LNCAP (cell line): ENCODE data around the gene FBXO21.

Experiments
- TF ChIP-seq, protein P1 (sequence below): fragments of 450-650 bp; IDR thresholded peaks from 2 replicates; pipeline ENCODE4 v1.5.1; 2017; ENCODE audit warnings: mild to moderate bottlenecking

The FBXO21 gene

GRCh38 chr12:117101953-117102799 lies 88.1 kb downstream of the FBXO21 start:
- TF ChIP-seq, protein P1, sequence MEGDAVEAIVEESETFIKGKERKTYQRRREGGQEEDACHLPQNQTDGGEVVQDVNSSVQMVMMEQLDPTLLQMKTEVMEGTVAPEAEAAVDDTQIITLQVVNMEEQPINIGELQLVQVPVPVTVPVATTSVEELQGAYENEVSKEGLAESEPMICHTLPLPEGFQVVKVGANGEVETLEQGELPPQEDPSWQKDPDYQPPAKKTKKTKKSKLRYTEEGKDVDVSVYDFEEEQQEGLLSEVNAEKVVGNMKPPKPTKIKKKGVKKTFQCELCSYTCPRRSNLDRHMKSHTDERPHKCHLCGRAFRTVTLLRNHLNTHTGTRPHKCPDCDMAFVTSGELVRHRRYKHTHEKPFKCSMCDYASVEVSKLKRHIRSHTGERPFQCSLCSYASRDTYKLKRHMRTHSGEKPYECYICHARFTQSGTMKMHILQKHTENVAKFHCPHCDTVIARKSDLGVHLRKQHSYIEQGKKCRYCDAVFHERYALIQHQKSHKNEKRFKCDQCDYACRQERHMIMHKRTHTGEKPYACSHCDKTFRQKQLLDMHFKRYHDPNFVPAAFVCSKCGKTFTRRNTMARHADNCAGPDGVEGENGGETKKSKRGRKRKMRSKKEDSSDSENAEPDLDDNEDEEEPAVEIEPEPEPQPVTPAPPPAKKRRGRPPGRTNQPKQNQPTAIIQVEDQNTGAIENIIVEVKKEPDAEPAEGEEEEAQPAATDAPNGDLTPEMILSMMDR = no peak

DNA sequence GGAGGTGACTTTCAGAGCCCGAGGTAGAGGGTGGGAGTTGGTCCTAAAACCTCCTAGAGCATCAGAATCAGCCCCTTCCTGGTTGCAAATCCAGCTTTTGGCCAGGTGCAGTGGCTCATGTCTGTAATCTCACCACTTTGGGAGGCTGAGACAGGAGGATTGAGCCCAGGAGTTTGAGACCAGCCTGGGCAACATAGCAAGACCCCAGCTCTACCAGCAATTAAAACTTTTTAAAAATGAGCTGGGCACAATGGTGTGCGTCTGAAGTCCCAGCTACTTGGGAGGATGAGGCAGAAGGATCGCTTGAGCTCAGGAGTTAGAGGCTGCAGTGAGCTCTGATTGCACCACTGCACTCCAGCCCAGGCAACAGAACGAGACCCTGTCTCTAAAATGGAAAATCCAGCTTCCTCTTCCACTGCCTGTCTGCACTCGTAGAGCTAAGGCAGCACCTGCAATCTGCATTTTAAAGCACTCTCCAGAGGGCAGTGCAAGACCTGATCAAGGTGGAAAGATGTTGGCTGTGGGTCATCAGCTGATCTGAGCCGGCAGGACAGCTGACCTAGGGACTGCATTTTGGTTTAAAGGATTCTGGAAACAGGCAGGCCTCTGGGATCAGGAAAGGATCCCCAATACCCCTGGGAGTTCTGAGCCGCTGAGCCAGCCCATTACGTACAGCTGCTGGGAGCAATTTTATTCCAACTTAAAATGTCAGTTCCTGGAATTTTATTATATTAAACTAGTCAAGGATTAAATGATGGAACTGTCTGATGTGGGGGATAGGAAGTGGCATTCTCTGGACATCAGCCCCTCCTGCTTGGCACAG lies 89.2 kb downstream of the FBXO21 start:
- TF ChIP-seq, protein P1 = no peak

- TF ChIP-seq, protein P1 = peak; percentile 32
These were observed 90.0 kb downstream of the FBXO21 start for GRCh38 chr12:117100251-117100650.

- TF ChIP-seq, protein P1 = no peak
These were observed 91.7 kb downstream of the FBXO21 start for GRCh38 chr12:117098361-117099217.

GRCh38 chr12:117098024-117098360 lies 92.3 kb downstream of the FBXO21 start:
- TF ChIP-seq, protein P1 = no peak

DNA sequence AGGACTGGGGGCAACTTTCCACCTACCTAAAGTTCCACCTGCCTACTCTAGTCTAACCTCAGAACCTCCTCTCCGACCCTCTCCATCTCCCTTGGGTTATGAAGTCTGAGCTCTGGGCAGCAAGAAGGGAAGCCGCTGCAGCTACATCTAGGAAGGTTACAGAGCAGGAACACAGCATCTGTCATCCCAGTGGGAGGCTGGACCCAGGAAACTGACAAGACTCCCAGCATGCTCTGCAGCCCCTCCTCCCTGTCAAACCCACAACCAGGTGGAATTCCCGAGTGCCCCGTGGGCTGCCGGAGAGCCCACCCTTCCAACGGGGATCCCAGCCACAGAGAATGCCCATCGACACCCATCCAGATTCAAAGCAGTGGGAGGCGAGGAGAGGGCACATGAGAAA lies 93.1 kb downstream of the FBXO21 start:
- TF ChIP-seq, protein P1 = no peak

DNA sequence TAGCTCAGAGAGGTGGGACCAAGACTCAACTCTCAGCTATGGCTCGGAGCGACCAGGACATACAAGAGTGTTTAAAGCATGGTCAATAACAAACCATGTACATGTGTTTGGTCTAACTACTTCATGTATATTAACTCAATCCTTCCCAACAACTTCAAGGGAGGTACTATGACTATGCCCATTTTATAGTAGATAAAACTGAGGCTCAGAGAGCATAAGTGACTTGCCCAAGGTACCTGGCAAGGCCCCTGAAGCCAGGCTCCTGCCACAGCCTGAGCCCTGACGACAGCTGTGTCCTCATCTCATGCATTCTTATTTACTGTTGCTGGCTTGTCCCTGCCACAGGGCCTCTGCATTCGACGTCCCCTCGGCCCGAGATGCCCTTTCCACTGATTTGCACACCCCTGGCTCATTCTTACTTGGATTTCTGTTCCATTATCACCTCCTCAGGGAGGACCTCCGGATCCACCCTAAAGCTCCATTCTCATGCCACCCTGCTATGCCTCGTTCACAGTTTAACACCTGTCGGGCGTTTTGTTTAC lies 93.7 kb downstream of the FBXO21 start:
- TF ChIP-seq, protein P1 = no peak
